ENCODE data around the gene EFCAB14. TPM values are rescaled to one million over a fixed set of nuclear protein-coding genes. Genes with fewer than 3 reads are reported as not detected.
"Not testable (repeated sequence)": the region's sequence is repeated elsewhere in the genome, so short reads cannot be mapped to it uniquely, and the experiment has no call there.

The EFCAB14 gene
- total and polyA plus RNA-seq, 2 experiments from 2014 or later, result 33.6 to 33.9 TPM

DNA sequence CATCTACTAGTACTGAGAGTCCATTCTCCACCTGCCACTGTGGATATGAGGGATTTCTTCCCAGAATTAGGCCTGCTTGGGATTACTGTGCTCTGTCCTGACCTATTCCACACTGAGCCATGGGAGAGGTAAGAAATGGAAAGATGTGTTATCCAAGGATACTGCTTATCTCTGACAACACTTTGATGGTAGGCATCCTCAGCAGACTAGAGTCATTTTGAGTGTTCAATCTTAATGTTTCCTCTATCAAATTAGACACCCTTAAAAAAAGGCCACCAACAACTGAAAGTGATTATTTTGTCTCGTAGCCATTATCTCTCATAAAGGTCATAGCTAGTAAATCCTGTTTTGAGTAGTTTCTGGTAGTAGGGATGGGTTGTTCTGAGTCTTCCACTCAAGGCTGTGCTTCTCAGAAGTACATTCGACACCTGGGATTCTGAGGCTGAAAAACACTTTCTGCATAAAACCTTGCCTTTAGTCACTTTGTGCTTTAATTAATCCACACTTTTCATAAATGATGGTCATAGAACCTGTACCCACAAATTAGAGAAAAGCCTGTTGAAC is 59.5 kb downstream of the EFCAB14 start:
- Histone ChIP-seq H3K27ac (no peak overlapping the region), H3K4me1 (ENCODE audit: low read depth) (no peaks in the 10 kb centered on the region), H3K36me3 (peaks cover 29% of the 10 kb centered on the region), H3K4me3 (no peak overlapping the region), H3K9me3 (ENCODE audit: low read depth) (no peaks in the 10 kb centered on the region), H3K27me3 (no peaks in the 10 kb centered on the region)
- DNase-seq (ENCODE audit: low read depth in 1 of 2, low spot score in 1 of 2), result no peak
- TF ChIP-seq, protein P1, sequence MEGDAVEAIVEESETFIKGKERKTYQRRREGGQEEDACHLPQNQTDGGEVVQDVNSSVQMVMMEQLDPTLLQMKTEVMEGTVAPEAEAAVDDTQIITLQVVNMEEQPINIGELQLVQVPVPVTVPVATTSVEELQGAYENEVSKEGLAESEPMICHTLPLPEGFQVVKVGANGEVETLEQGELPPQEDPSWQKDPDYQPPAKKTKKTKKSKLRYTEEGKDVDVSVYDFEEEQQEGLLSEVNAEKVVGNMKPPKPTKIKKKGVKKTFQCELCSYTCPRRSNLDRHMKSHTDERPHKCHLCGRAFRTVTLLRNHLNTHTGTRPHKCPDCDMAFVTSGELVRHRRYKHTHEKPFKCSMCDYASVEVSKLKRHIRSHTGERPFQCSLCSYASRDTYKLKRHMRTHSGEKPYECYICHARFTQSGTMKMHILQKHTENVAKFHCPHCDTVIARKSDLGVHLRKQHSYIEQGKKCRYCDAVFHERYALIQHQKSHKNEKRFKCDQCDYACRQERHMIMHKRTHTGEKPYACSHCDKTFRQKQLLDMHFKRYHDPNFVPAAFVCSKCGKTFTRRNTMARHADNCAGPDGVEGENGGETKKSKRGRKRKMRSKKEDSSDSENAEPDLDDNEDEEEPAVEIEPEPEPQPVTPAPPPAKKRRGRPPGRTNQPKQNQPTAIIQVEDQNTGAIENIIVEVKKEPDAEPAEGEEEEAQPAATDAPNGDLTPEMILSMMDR (IDR thresholded peaks at IDR 0.05; ENCODE audit: low read depth, low read length), result no peak

DNA sequence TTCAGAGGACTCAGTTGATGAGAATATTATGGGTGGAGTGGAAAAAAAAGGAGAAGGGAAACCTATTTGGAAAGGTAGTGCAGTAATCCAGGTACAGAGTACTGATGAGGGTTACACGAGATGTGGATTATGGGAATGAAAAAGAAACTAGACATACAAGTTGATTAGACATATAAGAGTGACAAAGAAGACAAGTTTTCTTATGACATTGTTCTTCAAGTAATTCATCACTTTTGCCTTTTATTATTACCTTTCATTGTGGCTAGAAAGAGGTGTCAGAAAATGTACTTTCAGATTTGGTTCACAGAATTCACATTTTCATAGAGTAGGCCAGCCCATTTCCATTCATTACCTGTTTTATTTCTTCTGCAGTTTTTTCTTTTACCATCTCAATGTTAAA is 61.1 kb downstream of the EFCAB14 start:
- Histone ChIP-seq H3K36me3 (peaks cover 20% of the 10 kb centered on the region), H3K27me3 (no peaks in the 10 kb centered on the region), H3K4me3 (no peak overlapping the region), H3K4me1 (ENCODE audit: low read depth) (no peaks in the 10 kb centered on the region), H3K27ac (no peak overlapping the region), H3K9me3 (ENCODE audit: low read depth) (no peaks in the 10 kb centered on the region)
- TF ChIP-seq, protein P1 (IDR thresholded peaks at IDR 0.05; ENCODE audit: low read depth, low read length), result no peak
- no peak for DNase-seq (ENCODE audit: low read depth in 1 of 2, low spot score in 1 of 2)

GRCh38 chr1:46656643-46657042 is 62.3 kb downstream of the EFCAB14 start:
- TF ChIP-seq, protein P1 (IDR thresholded peaks at IDR 0.05; ENCODE audit: low read depth, low read length), result no peak
- no peak for DNase-seq (ENCODE audit: low read depth in 1 of 2, low spot score in 1 of 2)
- Histone ChIP-seq H3K4me1 (ENCODE audit: low read depth) (no peaks in the 10 kb centered on the region), H3K9me3 (ENCODE audit: low read depth) (no peaks in the 10 kb centered on the region), H3K36me3 (peaks cover 24% of the 10 kb centered on the region), H3K27me3 (no peaks in the 10 kb centered on the region), H3K4me3 (no peak overlapping the region), H3K27ac (no peak overlapping the region)

- no peak overlapping the region for H3K4me3 ChIP-seq
- DNase-seq (ENCODE audit: low read depth in 1 of 2, low spot score in 1 of 2), result no peak
- peaks cover 24% of the 10 kb centered on the region for H3K36me3 ChIP-seq
- TF ChIP-seq, protein P1 (IDR thresholded peaks at IDR 0.05; ENCODE audit: low read depth, low read length), result no peak
- H3K9me3 ChIP-seq (ENCODE audit: low read depth), result no peaks in the 10 kb centered on the region
- no peak overlapping the region for H3K27ac ChIP-seq
- H3K4me1 ChIP-seq (ENCODE audit: low read depth), result no peaks in the 10 kb centered on the region
- no peaks in the 10 kb centered on the region for H3K27me3 ChIP-seq
These were observed 63.1 kb downstream of the EFCAB14 start for GRCh38 chr1:46655848-46656247.

GRCh38 chr1:46654698-46655097 is 64.2 kb downstream of the EFCAB14 start:
- DNase-seq (ENCODE audit: low read depth in 1 of 2, low spot score in 1 of 2); H3K9me3 ChIP-seq (ENCODE audit: low read depth); H3K27me3 ChIP-seq; H3K4me1 ChIP-seq (ENCODE audit: low read depth); H3K27ac ChIP-seq; H3K4me3 ChIP-seq: not testable (repeated sequence)
- peaks cover 24% of the 10 kb centered on the region for H3K36me3 ChIP-seq

- peaks cover 21% of the 10 kb centered on the region for H3K36me3 ChIP-seq
- no peaks in the 10 kb centered on the region for H3K27me3 ChIP-seq
These were observed 64.9 kb downstream of the EFCAB14 start for GRCh38 chr1:46654012-46654411.

More at GRCh38 chr1:46654012-46654411, 64.9 kb downstream of the EFCAB14 start:
- Histone ChIP-seq H3K9me3 (ENCODE audit: low read depth) (no peaks in the 10 kb centered on the region), H3K27ac (peak overlapping the region; percentile 4), H3K4me3 (no peak overlapping the region), H3K4me1 (ENCODE audit: low read depth) (no peaks in the 10 kb centered on the region)
- TF ChIP-seq, protein P1 (IDR thresholded peaks at IDR 0.05; ENCODE audit: low read depth, low read length), result no peak
- DNase-seq (ENCODE audit: low read depth in 1 of 2, low spot score in 1 of 2), result no peak
